Endodermal cell (in vitro differentiated cells): ENCODE measurements around the gene MRPS27. TPM values are rescaled to one million over a fixed set of nuclear protein-coding genes. Genes with fewer than 3 reads are reported as not detected.
A peak's percentile ranks its signal among the peaks of the same experiment; 100 is the strongest.

ENCODE experiments used
- DNase-seq: peaks from one replicate; pipeline ENCODE4 v3.0.0-alpha.2; 2017
- H3K27ac ChIP-seq: 2 replicates; pipeline ENCODE4 v1.5.1; 2013; ENCODE audit warnings: mild to moderate bottlenecking, low read depth, low read length, moderate library complexity
- H3K27me3 ChIP-seq: 2 replicates; pipeline ENCODE4 v1.6.1; 2013; ENCODE audit warnings: mild to moderate bottlenecking, low read length, moderate library complexity; ENCODE audit not compliant: insufficient read depth, control insufficient read depth, poor library complexity, severe bottlenecking
- H3K36me3 ChIP-seq: 2 replicates; pipeline ENCODE4 v1.7.0; 2013; ENCODE audit warnings: mild to moderate bottlenecking, low read length, moderate library complexity; ENCODE audit not compliant: control insufficient read depth, insufficient read depth
- H3K4me1 ChIP-seq: one replicate; pipeline ENCODE4 v1.7.0; 2013; ENCODE audit warnings: low read length; ENCODE audit not compliant: control insufficient read depth, insufficient read depth
- H3K4me3 ChIP-seq: 2 replicates; pipeline ENCODE4 v1.5.1; 2013; ENCODE audit warnings: mild to moderate bottlenecking, low read length, moderate library complexity
- H3K9ac ChIP-seq: 2 replicates; pipeline ENCODE4 v1.6.1; 2013; ENCODE audit warnings: mild to moderate bottlenecking, low read length, moderate library complexity; ENCODE audit not compliant: poor library complexity, severe bottlenecking; ENCODE audit errors: extremely low read depth
- H3K9me3 ChIP-seq: 2 replicates; pipeline ENCODE4 v1.6.1; 2013; ENCODE audit warnings: mild to moderate bottlenecking, low read length, moderate library complexity; ENCODE audit not compliant: control insufficient read depth
- H3K27ac Mint-ChIP-seq: 2 replicates; pipeline ENCODE4 v1.8.0; 2020; ENCODE audit warnings: mixed read lengths
- H3K27me3 Mint-ChIP-seq: 2 replicates; pipeline ENCODE4 v1.8.0; 2021; ENCODE audit warnings: mild to moderate bottlenecking, mixed read lengths; ENCODE audit not compliant: insufficient read depth
- H3K36me3 Mint-ChIP-seq: 2 replicates; pipeline ENCODE4 v1.8.0; 2020; ENCODE audit warnings: low read depth, mixed read lengths
- H3K4me1 Mint-ChIP-seq: 2 replicates; pipeline ENCODE4 v1.8.0; 2020; ENCODE audit warnings: mixed read lengths
- H3K4me3 Mint-ChIP-seq: 2 replicates; pipeline ENCODE4 v1.8.0; 2020; ENCODE audit warnings: mild to moderate bottlenecking, moderate library complexity, mixed read lengths
- H3K9me3 Mint-ChIP-seq: 2 replicates; pipeline ENCODE4 v1.8.0; 2020; ENCODE audit warnings: mild to moderate bottlenecking, mixed read lengths
- CTCF ChIP-seq: fragments of 200-600 bp; sonication (generic); conservative IDR thresholded peaks from 2 replicates; pipeline ENCODE4 v1.5.0; 2021; ENCODE audit warnings: antibody characterized with exemption, mild to moderate bottlenecking
- WGBS, 2 experiments: methylation state at CpG; one replicate each; pipeline versions ENCODE4 v1.1.5 to v1.1.7; 2013; ENCODE audit warnings: missing lambda C conversion rate in 2 of 2, mixed read lengths in 1 of 2; ENCODE audit not compliant: insufficient coverage in 1 of 2, insufficient read length in 1 of 2; 5-methylcytosine and 5-hydroxymethylcytosine counted together
- total RNA-seq, 2 donors: library from RNA; stranded (reverse); fragmentation: NEBNext Ultra II Directional in 1 of 2; extraction: Animal tissue kit (Norgen Biotek cat#: 25700) in 1 of 2; gene quantifications; 2 replicates in 1 of 2; 3 replicates in 1 of 2; pipeline ENCODE4 v1.2.1, GENCODE V29; 2021

MRPS27 gene
- total RNA-seq, 2 donors from 2014 or later = 55.2 to 80.8 TPM

GRCh38 chr5:72255237-72255636, 64.8 kb downstream of the MRPS27 start:
- Histone ChIP-seq H3K9me3 (no peaks in the 10 kb centered on the region), H3K27ac (no peak overlapping the region), H3K9ac (no peak overlapping the region), H3K4me1 (peaks cover 6% of the 10 kb centered on the region), H3K4me3 (no peak overlapping the region), H3K36me3 (no peaks in the 10 kb centered on the region), H3K27me3 (no peaks in the 10 kb centered on the region)
- H3K27me3 Mint-ChIP-seq = no peaks in the 10 kb centered on the region
- no peak overlapping the region for H3K4me3 Mint-ChIP-seq
- no peaks in the 10 kb centered on the region for H3K9me3 Mint-ChIP-seq
- 83 to 97% methylated on average over 1 to 3 of the region's 3 CpGs for WGBS, 2 experiments
- no peak for TF ChIP-seq CTCF
- no peak for DNase-seq
- peak overlapping the region; percentile 56 for H3K27ac Mint-ChIP-seq
- peaks cover 30% of the 10 kb centered on the region for H3K4me1 Mint-ChIP-seq
- H3K36me3 Mint-ChIP-seq = no peaks in the 10 kb centered on the region

GRCh38 chr5:72252574-72253155, 67.4 kb downstream of the MRPS27 start:
- H3K4me3 Mint-ChIP-seq = no peak overlapping the region
- no peaks in the 10 kb centered on the region for H3K27me3 Mint-ChIP-seq
- H3K36me3 Mint-ChIP-seq = no peaks in the 10 kb centered on the region
- Histone ChIP-seq H3K36me3 (no peaks in the 10 kb centered on the region), H3K9ac (no peak overlapping the region), H3K4me1 (peaks cover 6% of the 10 kb centered on the region), H3K27ac (no peak overlapping the region), H3K4me3 (no peak overlapping the region), H3K9me3 (no peaks in the 10 kb centered on the region), H3K27me3 (no peaks in the 10 kb centered on the region)
- no peaks in the 10 kb centered on the region for H3K9me3 Mint-ChIP-seq
- H3K4me1 Mint-ChIP-seq = peaks cover 31% of the 10 kb centered on the region
- no peak for DNase-seq
- no peak for TF ChIP-seq CTCF
- 95 to 98% methylated on average over 4 to 5 of the region's 5 CpGs for WGBS, 2 experiments
- H3K27ac Mint-ChIP-seq = peak overlapping the region; percentile 13

- Mint-ChIP-seq H3K4me3 (no peak overlapping the region), H3K27me3 (no peaks in the 10 kb centered on the region), H3K4me1 (peaks cover 31% of the 10 kb centered on the region), H3K9me3 (no peaks in the 10 kb centered on the region), H3K36me3 (no peaks in the 10 kb centered on the region), H3K27ac (peak overlapping the region; percentile 54)
- no peaks in the 10 kb centered on the region for H3K27me3 ChIP-seq
- H3K4me3 ChIP-seq = no peak overlapping the region
- DNase-seq = no peak
- peaks cover 6% of the 10 kb centered on the region for H3K4me1 ChIP-seq
- no peaks in the 10 kb centered on the region for H3K36me3 ChIP-seq
- H3K9me3 ChIP-seq = no peaks in the 10 kb centered on the region
- no peak overlapping the region for H3K9ac ChIP-seq
- no peak overlapping the region for H3K27ac ChIP-seq
- no peak for TF ChIP-seq CTCF
Observed at GRCh38 chr5:72252008-72252407, 68.0 kb downstream of the MRPS27 start.
